Sigmoid colon (tissue), 7 donors: ENCODE results near the gene NBEAL1. TPM values are rescaled to one million over a fixed set of nuclear protein-coding genes. Genes with fewer than 3 reads are reported as not detected.
"Not testable (repeated sequence)": the region's sequence is repeated elsewhere in the genome, so short reads cannot be mapped to it uniquely, and the experiment has no call there.

Experiments
- DNase-seq: peaks from one replicate; pipeline ENCODE4 v3.0.0-alpha.2; 2019
- H3K27ac ChIP-seq, 4 donors: fragments of 200-600 bp; sonication (generic); one replicate each; pipeline ENCODE4 v1.5.1; 2016 to 2019; ENCODE audit warnings: mild to moderate bottlenecking in 1 of 4
- H3K27me3 ChIP-seq, 3 donors: fragments of 200-600 bp; sonication (generic); one replicate each; pipeline ENCODE4 v1.5.1; 2019; ENCODE audit warnings: mild to moderate bottlenecking in 1 of 3
- H3K36me3 ChIP-seq, 4 donors: fragments of 200-600 bp; sonication (generic); one replicate each; pipeline ENCODE4 v1.5.1; 2016 to 2019
- H3K4me1 ChIP-seq, 4 donors: fragments of 200-600 bp; sonication (generic); one replicate each; pipeline ENCODE4 v1.5.1; 2017 to 2019
- H3K4me3 ChIP-seq, 4 donors: fragments of 200-600 bp; sonication (generic); one replicate each; pipeline ENCODE4 v1.5.1; 2017 to 2019; ENCODE audit warnings: mild to moderate bottlenecking in 2 of 4, moderate library complexity in 1 of 4
- H3K9me3 ChIP-seq, 4 donors: fragments of 200-600 bp in 3 of 4; sonication (generic) in 3 of 4; one replicate each; pipeline versions ENCODE4 v1.5.1 to v1.6.1; 2013 to 2019
- EP300 ChIP-seq, 4 donors: sonication (generic); formaldehyde crosslinking; IDR thresholded peaks; one replicate each; pipeline ENCODE4 v1.6.1; 2017; ENCODE audit warnings: antibody characterized with exemption in 4 of 4
- POLR2A ChIP-seq, 2 donors: fragments of 450-650 bp; IDR thresholded peaks; one replicate each; pipeline ENCODE4 v1.6.1; 2016; ENCODE audit warnings: antibody characterized with exemption in 2 of 2, mild to moderate bottlenecking in 2 of 2, moderate library complexity in 2 of 2
- POLR2AphosphoS5 ChIP-seq, 4 donors: sonication (generic); formaldehyde crosslinking; IDR thresholded peaks; one replicate each; pipeline ENCODE4 v1.6.1; 2017; ENCODE audit warnings: antibody characterized with exemption in 4 of 4
- WGBS, 2 donors: extraction: QIAGEN DNeasy Blood & Tissue Kit; methylation state at CpG; one replicate each; pipeline ENCODE4 v1.1.7; 2013; 5-methylcytosine and 5-hydroxymethylcytosine counted together
- intact Hi-C: fragments of 100-400 bp; cut with DNase I; formaldehyde crosslinking; loops from one replicate; pipeline ENCODE4 v1.15.1; 2023
- polyA plus RNA-seq, 3 donors: library from polyadenylated mRNA; stranded (reverse); fragments of 200-250 nt; gene quantifications; one replicate each; pipeline ENCODE4 v1.2.3, GENCODE V29; 2013
- total RNA-seq, 4 donors: library from RNA; depleted of rRNA; stranded (reverse); fragments of >200 nt; gene quantifications; one replicate each; pipeline ENCODE4 v1.1.0, GENCODE V29; 2016
- TF ChIP-seq, protein P1 (sequence below), 4 experiments: fragments of 450-650 bp in 3 of 4; fragments of 200-600 bp in 1 of 4; IDR thresholded peaks; one replicate each; pipeline ENCODE4 v1.5.1; 2016 to 2019; ENCODE audit warnings: antibody characterized with exemption in 4 of 4, mild to moderate bottlenecking in 3 of 4, moderate library complexity in 2 of 4
- donor health status: healthy with polysubstance abuse.
- donor health status: Bipolar disorder and iron deficiency.
- donor health status: healthy.

The NBEAL1 gene
- total and polyA plus RNA-seq, 7 donors: 8.5 to 39.1 (median 22.7) TPM

DNA sequence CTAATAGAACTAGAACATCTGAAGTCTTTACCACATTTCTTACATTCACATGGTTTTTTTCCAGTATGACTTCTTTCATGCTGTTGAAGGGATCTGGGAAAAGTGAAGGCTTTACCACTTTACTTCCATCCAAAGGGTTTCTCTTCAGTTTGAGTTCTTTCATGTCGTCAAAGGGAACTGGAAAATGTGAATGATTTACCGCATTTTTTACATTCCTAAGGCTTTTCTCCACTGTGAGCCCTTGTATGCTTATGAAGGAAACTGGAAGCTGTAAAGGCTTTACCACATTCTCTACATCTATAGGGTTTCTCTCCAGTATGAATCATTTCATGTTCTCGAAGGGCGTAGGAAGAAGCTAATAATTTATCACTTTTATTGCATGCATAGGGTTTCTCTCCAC lies 46.7 kb downstream of the NBEAL1 start:
- intact Hi-C loops: no loop called here
- H3K27me3 ChIP-seq: no peaks in the 10 kb centered on the region
- H3K9me3 ChIP-seq: no peaks in the 10 kb centered on the region
- peaks cover 0 to 64% (median 5%) of the 10 kb centered on the region in 4 donors for H3K36me3 ChIP-seq
- no peak for DNase-seq
- TF ChIP-seq EP300 (IDR thresholded peaks at IDR 0.05): no peak
- 77 to 81% methylated on average over 4 of the region's 4 CpGs for WGBS, 2 donors
- H3K27ac ChIP-seq: no peak overlapping the region
- no peak overlapping the region for H3K4me3 ChIP-seq
- H3K4me1 ChIP-seq: no peaks in the 10 kb centered on the region

DNA sequence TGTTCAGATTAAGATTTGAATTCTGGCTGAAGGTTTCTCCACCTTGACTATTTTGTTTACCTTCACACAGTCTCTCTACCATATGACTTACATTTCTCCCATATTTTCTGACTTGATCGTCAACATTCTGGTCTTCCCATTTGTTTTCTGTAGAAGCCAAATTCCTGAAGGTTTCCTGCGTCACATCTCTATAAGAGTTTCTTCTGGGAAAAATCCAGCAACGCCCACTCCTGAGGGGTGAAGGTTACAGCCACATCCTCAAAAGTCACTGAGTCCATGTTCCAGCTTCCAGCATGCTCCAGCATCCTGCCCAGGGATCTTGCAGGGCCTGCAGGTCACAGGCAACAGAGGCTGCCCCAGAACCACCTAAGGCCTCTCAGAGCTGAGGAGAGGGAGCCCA lies 47.5 kb downstream of the NBEAL1 start:
- DNase-seq: no peak
- Histone ChIP-seq H3K4me3 (no peak overlapping the region), H3K27ac (no peak overlapping the region), H3K4me1 (no peaks in the 10 kb centered on the region), H3K36me3 (peaks cover 0 to 67% (median 5%) of the 10 kb centered on the region in 4 donors), H3K27me3 (no peaks in the 10 kb centered on the region), H3K9me3 (no peaks in the 10 kb centered on the region)
- intact Hi-C loops: no loop called here
- WGBS, 2 donors: 87 to 92% methylated on average over 3 of the region's 3 CpGs
- no peak for TF ChIP-seq EP300 (IDR thresholded peaks at IDR 0.05)
- no peak for TF ChIP-seq POLR2A (IDR thresholded peaks at IDR 0.05)
- TF ChIP-seq POLR2AphosphoS5 (IDR thresholded peaks at IDR 0.05): no peak
- TF ChIP-seq, protein P1, sequence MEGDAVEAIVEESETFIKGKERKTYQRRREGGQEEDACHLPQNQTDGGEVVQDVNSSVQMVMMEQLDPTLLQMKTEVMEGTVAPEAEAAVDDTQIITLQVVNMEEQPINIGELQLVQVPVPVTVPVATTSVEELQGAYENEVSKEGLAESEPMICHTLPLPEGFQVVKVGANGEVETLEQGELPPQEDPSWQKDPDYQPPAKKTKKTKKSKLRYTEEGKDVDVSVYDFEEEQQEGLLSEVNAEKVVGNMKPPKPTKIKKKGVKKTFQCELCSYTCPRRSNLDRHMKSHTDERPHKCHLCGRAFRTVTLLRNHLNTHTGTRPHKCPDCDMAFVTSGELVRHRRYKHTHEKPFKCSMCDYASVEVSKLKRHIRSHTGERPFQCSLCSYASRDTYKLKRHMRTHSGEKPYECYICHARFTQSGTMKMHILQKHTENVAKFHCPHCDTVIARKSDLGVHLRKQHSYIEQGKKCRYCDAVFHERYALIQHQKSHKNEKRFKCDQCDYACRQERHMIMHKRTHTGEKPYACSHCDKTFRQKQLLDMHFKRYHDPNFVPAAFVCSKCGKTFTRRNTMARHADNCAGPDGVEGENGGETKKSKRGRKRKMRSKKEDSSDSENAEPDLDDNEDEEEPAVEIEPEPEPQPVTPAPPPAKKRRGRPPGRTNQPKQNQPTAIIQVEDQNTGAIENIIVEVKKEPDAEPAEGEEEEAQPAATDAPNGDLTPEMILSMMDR (IDR thresholded peaks at IDR 0.05): no peak

DNA sequence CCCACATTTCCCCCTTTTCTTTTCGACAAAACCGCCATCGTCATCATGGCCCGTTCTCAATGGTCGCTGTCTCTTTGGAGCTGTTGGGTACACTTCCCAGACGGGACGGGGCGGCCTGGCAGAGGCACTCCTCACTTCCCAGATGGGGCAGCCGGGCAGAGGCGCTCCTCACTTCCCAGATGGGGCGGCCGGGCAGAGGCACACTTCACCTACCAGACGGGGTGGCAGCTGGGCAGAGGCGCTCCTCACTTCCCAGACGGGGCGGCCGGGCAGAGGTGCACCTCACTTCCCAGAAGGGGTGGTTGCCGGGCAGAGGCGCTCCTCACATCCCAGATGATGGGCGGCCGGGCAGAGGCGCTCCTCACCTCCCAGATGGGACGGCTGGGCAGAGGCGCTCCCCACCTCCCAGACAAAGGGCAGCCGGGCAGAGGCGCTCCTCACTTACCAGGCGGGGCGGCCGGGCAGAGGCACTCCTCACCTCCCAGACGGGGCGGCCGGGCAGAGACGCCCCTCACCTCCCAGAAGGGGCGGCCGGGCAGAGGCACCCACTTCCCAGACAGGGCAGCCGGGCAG lies 51.9 kb downstream of the NBEAL1 start:
- H3K27me3 ChIP-seq, H3K9me3 ChIP-seq, H3K4me1 ChIP-seq, H3K27ac ChIP-seq, DNase-seq, H3K4me3 ChIP-seq, intact Hi-C loops: not testable (repeated sequence)
- 98% methylated on average over 36 of the region's 36 CpGs for WGBS, 2 donors
- peaks cover 0 to 54% (median 8%) of the 10 kb centered on the region in 4 donors for H3K36me3 ChIP-seq

DNA sequence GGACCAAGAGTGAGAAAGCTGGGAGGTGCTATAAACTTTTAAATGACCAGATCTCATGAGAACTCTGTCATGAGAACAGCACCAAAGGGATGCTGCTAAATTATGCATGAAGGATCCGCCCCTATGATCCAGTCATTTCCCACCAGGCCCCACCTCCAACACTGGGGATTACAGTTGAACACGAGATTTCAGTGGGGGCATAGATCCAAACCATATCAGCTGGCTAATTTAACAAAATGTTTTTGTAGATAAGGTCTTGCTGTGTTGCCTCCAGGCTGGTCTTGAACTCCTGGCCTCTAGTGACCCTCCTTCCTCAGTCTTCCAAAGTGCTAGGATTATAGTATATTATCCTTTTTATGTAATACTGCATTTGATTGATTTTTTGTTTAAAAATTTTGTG lies 56.0 kb downstream of the NBEAL1 start:
- Histone ChIP-seq H3K36me3 (peaks cover 0 to 37% (median 5%) of the 10 kb centered on the region in 4 donors), H3K4me3 (no peak overlapping the region), H3K27me3 (no peaks in the 10 kb centered on the region), H3K9me3 (no peaks in the 10 kb centered on the region), H3K4me1 (no peaks in the 10 kb centered on the region), H3K27ac (no peak overlapping the region)
- WGBS, 2 donors: 52 to 70% methylated on average over 2 of the region's 2 CpGs
- TF ChIP-seq POLR2AphosphoS5 (IDR thresholded peaks at IDR 0.05): no peak
- TF ChIP-seq, protein P1 (IDR thresholded peaks at IDR 0.05): no peak
- no peak for TF ChIP-seq EP300 (IDR thresholded peaks at IDR 0.05)
- no peak for DNase-seq
- intact Hi-C loops: no loop called here

DNA sequence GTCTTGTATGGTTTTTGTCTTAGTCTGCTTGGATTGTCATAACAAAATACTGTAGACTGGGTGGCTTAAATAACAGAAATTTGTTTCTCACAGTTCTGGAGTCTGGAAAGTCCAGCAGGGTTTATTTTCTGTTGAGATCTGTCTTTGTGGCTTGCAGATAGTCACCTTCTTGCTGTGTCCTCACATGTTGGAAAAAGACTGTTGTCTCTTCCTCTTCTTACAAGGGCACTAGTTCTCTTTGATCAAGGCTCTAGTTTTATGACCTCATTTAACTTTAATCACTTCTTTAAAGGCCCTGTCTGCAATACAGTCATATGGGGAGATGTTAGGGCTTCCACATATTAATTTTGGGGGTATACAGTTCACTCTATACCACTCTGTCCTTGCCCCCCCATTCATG lies 56.5 kb downstream of the NBEAL1 start:
- Histone ChIP-seq H3K4me1 (no peaks in the 10 kb centered on the region), H3K4me3 (no peak overlapping the region), H3K9me3 (no peaks in the 10 kb centered on the region), H3K36me3 (peaks cover 0 to 37% (median 5%) of the 10 kb centered on the region in 4 donors), H3K27me3 (no peaks in the 10 kb centered on the region), H3K27ac (no peak overlapping the region)
- intact Hi-C loops: no loop called here
- no peak for TF ChIP-seq POLR2A (IDR thresholded peaks at IDR 0.05)
- no peak for TF ChIP-seq EP300 (IDR thresholded peaks at IDR 0.05)
- TF ChIP-seq, protein P1 (IDR thresholded peaks at IDR 0.05): no peak
- TF ChIP-seq POLR2AphosphoS5 (IDR thresholded peaks at IDR 0.05): no peak
- DNase-seq: no peak

DNA sequence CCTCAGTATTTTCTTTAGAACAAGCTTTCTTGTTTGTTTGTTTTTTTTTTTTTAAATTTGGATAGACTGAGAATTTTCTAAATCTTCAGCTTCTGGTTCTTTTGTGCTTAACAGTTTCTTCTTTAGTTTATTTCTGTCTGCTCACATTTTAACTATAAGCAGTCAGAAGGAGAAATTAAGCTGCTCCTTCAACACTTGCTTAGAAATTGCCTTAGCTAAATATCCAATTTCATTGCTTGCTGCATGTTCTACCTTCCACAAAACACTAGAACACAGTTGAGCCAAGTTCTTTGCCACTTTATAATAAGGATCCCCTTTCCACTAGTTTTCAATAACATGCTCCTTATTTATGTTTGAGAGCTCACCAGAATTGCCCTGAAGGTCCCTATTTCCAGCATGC lies 57.7 kb downstream of the NBEAL1 start:
- Histone ChIP-seq H3K27me3 (no peaks in the 10 kb centered on the region), H3K27ac (no peak overlapping the region), H3K36me3 (peaks cover 0 to 33% (median 5%) of the 10 kb centered on the region in 4 donors), H3K4me1 (no peaks in the 10 kb centered on the region), H3K9me3 (no peaks in the 10 kb centered on the region), H3K4me3 (no peak overlapping the region)
- DNase-seq: no peak
- intact Hi-C loops: no loop called here
- TF ChIP-seq EP300 (IDR thresholded peaks at IDR 0.05) (no peak), POLR2A (IDR thresholded peaks at IDR 0.05) (no peak), POLR2AphosphoS5 (IDR thresholded peaks at IDR 0.05) (no peak)
- TF ChIP-seq, protein P1 (IDR thresholded peaks at IDR 0.05): no peak
